ENCODE data around the gene MTLN.
"Not testable (repeated sequence)": the region's sequence is repeated elsewhere in the genome, so short reads cannot be mapped to it uniquely, and the experiment has no call there.

Gene MTLN

DNA sequence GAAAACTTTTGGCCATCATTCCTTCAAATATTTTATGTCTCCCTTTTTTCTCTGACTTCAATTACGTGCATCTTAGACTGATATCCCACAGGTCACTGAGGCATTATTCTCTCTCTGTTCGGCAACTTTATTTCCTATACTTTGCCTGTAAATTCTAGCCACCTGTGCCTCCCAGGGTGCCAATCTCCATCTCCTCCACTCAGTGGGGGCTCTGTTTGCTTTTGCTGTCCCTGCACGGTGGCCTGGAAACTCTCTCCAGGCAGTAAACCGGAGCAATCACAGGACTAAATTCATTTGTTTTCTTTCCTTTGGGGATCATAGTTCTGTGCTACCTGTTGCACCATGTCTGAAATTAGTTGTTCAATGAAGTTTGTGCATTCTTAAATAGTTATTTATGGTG, 9.6 kb upstream of the MTLN start:
- H3K79me2 ChIP-seq (ENCODE audit: insufficient read depth, low read depth): no peaks in the 10 kb centered on the region
- H3K36me3 ChIP-seq (ENCODE audit: insufficient read depth): no peaks in the 10 kb centered on the region
- H3K27ac ChIP-seq: no peak overlapping the region
- peaks cover 15% of the 10 kb centered on the region for H3K4me1 ChIP-seq (ENCODE audit: low read depth, poor library complexity, severe bottlenecking)
- TF ChIP-seq, protein P1, sequence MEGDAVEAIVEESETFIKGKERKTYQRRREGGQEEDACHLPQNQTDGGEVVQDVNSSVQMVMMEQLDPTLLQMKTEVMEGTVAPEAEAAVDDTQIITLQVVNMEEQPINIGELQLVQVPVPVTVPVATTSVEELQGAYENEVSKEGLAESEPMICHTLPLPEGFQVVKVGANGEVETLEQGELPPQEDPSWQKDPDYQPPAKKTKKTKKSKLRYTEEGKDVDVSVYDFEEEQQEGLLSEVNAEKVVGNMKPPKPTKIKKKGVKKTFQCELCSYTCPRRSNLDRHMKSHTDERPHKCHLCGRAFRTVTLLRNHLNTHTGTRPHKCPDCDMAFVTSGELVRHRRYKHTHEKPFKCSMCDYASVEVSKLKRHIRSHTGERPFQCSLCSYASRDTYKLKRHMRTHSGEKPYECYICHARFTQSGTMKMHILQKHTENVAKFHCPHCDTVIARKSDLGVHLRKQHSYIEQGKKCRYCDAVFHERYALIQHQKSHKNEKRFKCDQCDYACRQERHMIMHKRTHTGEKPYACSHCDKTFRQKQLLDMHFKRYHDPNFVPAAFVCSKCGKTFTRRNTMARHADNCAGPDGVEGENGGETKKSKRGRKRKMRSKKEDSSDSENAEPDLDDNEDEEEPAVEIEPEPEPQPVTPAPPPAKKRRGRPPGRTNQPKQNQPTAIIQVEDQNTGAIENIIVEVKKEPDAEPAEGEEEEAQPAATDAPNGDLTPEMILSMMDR (conservative IDR thresholded peaks at IDR 0.05; ENCODE audit: low read depth, low read length): no peak
- no peak overlapping the region for H3K9ac ChIP-seq
- no peak overlapping the region for H2AFZ ChIP-seq (ENCODE audit: low read depth)
- no peak overlapping the region for H3K4me3 ChIP-seq (IDR thresholded peaks at IDR 0.05; ENCODE audit: insufficient read depth, low read depth, low read length)
- no peaks in the 10 kb centered on the region for H4K20me1 ChIP-seq (ENCODE audit: insufficient read depth)
- no peak overlapping the region for H3K4me2 ChIP-seq
- no peaks in the 10 kb centered on the region for H3K27me3 ChIP-seq (ENCODE audit: insufficient read depth, low read depth)

DNA sequence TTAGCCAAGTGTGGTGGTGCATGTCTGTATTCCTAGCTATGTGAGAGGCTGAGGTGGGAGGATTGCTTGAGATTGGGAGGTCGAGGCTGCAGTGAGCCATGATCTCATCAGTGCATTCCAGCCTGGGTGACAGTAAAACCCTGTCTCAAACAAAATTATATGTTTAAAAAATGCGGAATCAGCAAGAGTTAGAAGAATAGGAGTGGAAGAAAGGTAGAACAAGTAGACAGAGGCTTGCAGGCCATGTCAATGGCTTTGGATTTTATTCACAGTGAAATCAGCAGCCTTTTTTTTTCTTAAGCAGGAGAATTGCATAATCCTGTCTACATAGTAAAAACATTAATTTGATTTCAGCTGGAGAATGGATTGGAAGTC, 7.8 kb upstream of the MTLN start:
- Histone ChIP-seq H3K79me2 (ENCODE audit: insufficient read depth, low read depth) (no peaks in the 10 kb centered on the region), H3K4me2 (no peak overlapping the region; the same call in 1 of the 2 replicates), H3K27me3 (ENCODE audit: insufficient read depth, low read depth) (no peaks in the 10 kb centered on the region), H2AFZ (ENCODE audit: low read depth) (no peak overlapping the region), H3K4me1 (ENCODE audit: low read depth, poor library complexity, severe bottlenecking) (peaks cover 28% of the 10 kb centered on the region), H3K9ac (no peak overlapping the region), H3K4me3 (IDR thresholded peaks at IDR 0.05; ENCODE audit: insufficient read depth, low read depth, low read length) (no peak overlapping the region), H3K36me3 (ENCODE audit: insufficient read depth) (no peaks in the 10 kb centered on the region), H4K20me1 (ENCODE audit: insufficient read depth) (no peaks in the 10 kb centered on the region), H3K27ac (no peak overlapping the region)
- TF ChIP-seq, protein P1 (conservative IDR thresholded peaks at IDR 0.05; ENCODE audit: low read depth, low read length): no peak

DNA sequence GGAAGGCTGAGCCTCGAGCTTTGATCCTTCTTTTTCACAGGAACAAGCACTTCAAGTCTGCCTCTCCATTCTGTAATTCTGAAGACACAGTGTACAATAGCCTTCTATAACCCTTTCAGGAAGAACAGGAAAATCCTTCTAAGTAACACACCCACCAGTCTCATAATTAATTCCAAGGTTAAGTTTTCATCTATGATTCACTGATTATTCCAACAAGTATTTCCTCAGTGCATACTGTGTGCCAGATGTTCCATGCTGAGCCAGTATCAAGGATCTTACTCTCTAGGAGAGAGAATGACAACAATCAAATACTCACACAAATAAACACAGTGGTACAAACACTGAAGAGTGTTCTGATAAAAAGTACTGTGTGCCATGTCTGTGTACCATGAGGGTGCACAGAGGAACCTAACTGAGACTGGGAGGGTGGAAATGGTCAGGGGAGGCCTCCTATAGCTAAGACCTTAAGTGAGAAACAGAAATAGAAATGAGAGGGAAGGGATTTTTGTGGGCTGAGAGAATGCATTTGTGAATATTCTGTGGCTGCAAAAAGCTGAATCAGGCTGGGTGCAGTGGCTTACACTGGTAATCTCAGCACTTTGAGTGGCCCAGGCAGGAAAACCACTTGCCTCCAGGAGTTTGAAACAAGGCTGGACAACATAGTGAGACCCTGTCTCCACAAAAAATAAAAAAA, 7.3 kb upstream of the MTLN start:
- peaks cover 31% of the 10 kb centered on the region for H3K4me1 ChIP-seq (ENCODE audit: low read depth, poor library complexity, severe bottlenecking)
- no peaks in the 10 kb centered on the region for H4K20me1 ChIP-seq (ENCODE audit: insufficient read depth)
- H2AFZ ChIP-seq (ENCODE audit: low read depth): no peak overlapping the region
- no peak overlapping the region for H3K4me3 ChIP-seq (IDR thresholded peaks at IDR 0.05; ENCODE audit: insufficient read depth, low read depth, low read length)
- H3K79me2 ChIP-seq (ENCODE audit: insufficient read depth, low read depth): no peaks in the 10 kb centered on the region
- H3K9ac ChIP-seq: no peak overlapping the region
- H3K36me3 ChIP-seq (ENCODE audit: insufficient read depth): no peaks in the 10 kb centered on the region
- peak overlapping the region; percentile 10; the same call in 1 of the 2 replicates for H3K4me2 ChIP-seq
- no peaks in the 10 kb centered on the region for H3K27me3 ChIP-seq (ENCODE audit: insufficient read depth, low read depth)
- TF ChIP-seq, protein P1 (conservative IDR thresholded peaks at IDR 0.05; ENCODE audit: low read depth, low read length): no peak
- H3K27ac ChIP-seq: no peak overlapping the region

GRCh38 chr2:110218889-110219288, 6.5 kb upstream of the MTLN start:
- not testable (repeated sequence) for H3K27ac ChIP-seq; H3K4me3 ChIP-seq (IDR thresholded peaks at IDR 0.05; ENCODE audit: insufficient read depth, low read depth, low read length); H3K9ac ChIP-seq; H4K20me1 ChIP-seq (ENCODE audit: insufficient read depth); H3K4me2 ChIP-seq; H3K27me3 ChIP-seq (ENCODE audit: insufficient read depth, low read depth); H3K36me3 ChIP-seq (ENCODE audit: insufficient read depth); H2AFZ ChIP-seq (ENCODE audit: low read depth); H3K79me2 ChIP-seq (ENCODE audit: insufficient read depth, low read depth)
- peaks cover 31% of the 10 kb centered on the region for H3K4me1 ChIP-seq (ENCODE audit: low read depth, poor library complexity, severe bottlenecking)

GRCh38 chr2:110216803-110217202, 4.5 kb upstream of the MTLN start:
- peaks cover 37% of the 10 kb centered on the region for H3K4me1 ChIP-seq (ENCODE audit: low read depth, poor library complexity, severe bottlenecking)
- H3K4me3 ChIP-seq (IDR thresholded peaks at IDR 0.05; ENCODE audit: insufficient read depth, low read depth, low read length): no peak overlapping the region
- no peak overlapping the region for H3K4me2 ChIP-seq
- TF ChIP-seq, protein P1 (conservative IDR thresholded peaks at IDR 0.05; ENCODE audit: low read depth, low read length): no peak
- H3K27ac ChIP-seq: no peak overlapping the region
- no peak overlapping the region for H3K9ac ChIP-seq
- no peak overlapping the region for H2AFZ ChIP-seq (ENCODE audit: low read depth)
- no peaks in the 10 kb centered on the region for H3K36me3 ChIP-seq (ENCODE audit: insufficient read depth)
- H3K79me2 ChIP-seq (ENCODE audit: insufficient read depth, low read depth): peaks cover 4% of the 10 kb centered on the region; the same call in 1 of the 2 replicates
- H4K20me1 ChIP-seq (ENCODE audit: insufficient read depth): no peaks in the 10 kb centered on the region
- H3K27me3 ChIP-seq (ENCODE audit: insufficient read depth, low read depth): no peaks in the 10 kb centered on the region

Data from KMS-11 (cell line).